GM19372 (cell line): ENCODE results near the gene SYP.
"Not testable (repeated sequence)": the region's sequence is repeated elsewhere in the genome, so short reads cannot be mapped to it uniquely, and the experiment has no call there.

Source experiments
- ATAC-seq: cut with Tn5 transposase; IDR thresholded peaks from one replicate; pipeline ENCODE4 v1.9.1; 2021; ENCODE audit warnings: mild to moderate bottlenecking, low read depth, moderate library complexity; ENCODE audit not compliant: unreplicated experiment

SYP gene

DNA sequence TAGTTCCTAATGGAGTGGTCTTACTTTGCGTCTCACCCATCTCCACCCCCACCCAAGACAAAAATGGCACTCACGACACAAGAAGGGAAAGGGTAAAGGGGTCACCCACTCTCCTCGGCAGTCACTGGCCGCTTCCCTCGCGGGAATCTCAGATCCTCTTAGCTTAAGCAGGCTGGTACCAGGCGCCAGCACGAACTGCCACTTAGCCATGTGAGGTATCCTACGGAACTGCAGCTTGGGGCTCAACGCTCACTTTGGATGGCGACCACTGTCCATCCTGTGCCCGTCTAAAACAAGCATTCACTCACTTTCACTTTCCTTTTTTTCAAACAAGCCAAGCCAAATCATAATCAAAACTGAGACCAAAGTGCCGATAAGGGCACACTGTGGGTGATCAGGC lies 52.1 kb downstream of the SYP start:
- no peak for ATAC-seq

DNA sequence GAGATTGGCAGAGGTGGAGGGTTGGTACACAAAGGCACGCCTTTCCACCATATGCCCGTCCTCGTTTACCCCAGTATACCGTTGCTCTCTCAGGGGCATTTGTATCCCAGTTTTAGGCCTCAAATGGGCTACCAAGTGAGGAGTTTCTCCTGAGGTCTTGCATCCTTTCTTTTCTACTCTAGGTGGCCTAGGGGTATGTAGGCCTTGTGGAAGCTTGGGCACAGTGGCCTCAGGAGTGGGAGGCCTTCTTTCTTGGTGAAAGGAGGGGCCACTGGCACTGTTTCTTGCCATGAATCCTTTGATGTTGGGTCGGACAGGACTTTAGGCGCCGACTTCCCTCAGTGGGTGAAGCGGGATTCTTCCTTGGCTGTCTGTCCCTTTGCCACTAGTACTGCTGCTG lies 52.7 kb downstream of the SYP start:
- no peak for ATAC-seq

GRCh38 chrX:49143154-49143553 lies 56.8 kb downstream of the SYP start:
- not testable (repeated sequence) for ATAC-seq

DNA sequence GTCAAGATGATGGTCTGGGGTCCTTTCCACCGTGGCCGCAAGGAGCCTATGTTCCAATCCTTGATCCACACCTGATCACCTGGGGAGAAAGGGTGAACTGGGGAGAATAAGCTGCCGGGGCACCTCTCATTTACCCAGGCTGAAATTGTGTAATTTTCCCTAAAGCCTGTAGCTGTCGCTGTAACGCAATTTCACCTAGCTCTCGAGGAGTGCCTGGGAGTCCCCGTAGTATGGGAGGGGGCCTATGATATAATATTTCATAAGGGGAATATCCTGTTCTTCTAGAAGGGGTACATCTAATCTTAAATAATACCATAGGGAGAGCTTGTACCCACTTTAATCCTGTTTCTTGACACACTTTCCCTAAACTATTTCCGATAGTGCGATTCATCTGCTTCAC lies 57.7 kb downstream of the SYP start:
- ATAC-seq: not testable (repeated sequence)

GRCh38 chrX:49139713-49140112 lies 60.3 kb downstream of the SYP start:
- no peak for ATAC-seq
